ENCODE data around the gene RGS8. TPM values are rescaled to one million over a fixed set of nuclear protein-coding genes. Genes with fewer than 3 reads are reported as not detected.

Gene RGS8
- total RNA-seq, 1 experiment from 2014 or later, result 0.66 TPM

DNA sequence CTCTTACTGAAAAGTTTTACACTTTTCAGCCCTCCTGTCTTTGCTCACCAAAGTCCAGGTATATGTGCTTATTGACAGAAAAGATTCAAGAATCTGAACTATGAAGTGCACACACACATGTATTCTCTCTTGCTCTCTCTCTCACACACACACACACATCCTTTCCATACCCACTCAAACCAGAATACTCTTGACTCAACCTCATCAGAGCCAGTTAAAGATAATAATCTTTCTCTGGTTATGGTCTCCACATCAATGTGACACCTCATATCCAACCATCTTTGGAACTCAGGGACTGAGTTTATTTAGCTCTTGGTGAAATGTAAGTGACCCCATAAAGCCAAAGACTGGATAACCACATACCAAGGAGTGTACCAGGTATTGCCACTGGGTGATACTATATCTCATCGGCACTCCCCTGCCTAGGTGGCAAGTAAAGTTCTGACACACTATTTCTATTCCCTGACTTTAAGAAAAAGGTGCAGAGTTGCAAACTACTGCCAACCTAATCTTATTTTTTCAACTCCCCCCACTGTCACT is 24.9 kb upstream of the RGS8 start:
- TF ChIP-seq, protein P1, sequence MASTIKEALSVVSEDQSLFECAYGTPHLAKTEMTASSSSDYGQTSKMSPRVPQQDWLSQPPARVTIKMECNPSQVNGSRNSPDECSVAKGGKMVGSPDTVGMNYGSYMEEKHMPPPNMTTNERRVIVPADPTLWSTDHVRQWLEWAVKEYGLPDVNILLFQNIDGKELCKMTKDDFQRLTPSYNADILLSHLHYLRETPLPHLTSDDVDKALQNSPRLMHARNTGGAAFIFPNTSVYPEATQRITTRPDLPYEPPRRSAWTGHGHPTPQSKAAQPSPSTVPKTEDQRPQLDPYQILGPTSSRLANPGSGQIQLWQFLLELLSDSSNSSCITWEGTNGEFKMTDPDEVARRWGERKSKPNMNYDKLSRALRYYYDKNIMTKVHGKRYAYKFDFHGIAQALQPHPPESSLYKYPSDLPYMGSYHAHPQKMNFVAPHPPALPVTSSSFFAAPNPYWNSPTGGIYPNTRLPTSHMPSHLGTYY (CRISPR knock-in tag; IDR thresholded peaks at IDR 0.05), result no peak
- TF ChIP-seq, protein P2, sequence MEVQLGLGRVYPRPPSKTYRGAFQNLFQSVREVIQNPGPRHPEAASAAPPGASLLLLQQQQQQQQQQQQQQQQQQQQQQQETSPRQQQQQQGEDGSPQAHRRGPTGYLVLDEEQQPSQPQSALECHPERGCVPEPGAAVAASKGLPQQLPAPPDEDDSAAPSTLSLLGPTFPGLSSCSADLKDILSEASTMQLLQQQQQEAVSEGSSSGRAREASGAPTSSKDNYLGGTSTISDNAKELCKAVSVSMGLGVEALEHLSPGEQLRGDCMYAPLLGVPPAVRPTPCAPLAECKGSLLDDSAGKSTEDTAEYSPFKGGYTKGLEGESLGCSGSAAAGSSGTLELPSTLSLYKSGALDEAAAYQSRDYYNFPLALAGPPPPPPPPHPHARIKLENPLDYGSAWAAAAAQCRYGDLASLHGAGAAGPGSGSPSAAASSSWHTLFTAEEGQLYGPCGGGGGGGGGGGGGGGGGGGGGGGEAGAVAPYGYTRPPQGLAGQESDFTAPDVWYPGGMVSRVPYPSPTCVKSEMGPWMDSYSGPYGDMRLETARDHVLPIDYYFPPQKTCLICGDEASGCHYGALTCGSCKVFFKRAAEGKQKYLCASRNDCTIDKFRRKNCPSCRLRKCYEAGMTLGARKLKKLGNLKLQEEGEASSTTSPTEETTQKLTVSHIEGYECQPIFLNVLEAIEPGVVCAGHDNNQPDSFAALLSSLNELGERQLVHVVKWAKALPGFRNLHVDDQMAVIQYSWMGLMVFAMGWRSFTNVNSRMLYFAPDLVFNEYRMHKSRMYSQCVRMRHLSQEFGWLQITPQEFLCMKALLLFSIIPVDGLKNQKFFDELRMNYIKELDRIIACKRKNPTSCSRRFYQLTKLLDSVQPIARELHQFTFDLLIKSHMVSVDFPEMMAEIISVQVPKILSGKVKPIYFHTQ (CRISPR knock-in tag; IDR thresholded peaks at IDR 0.05), result no peak
- TF ChIP-seq, protein P3, sequence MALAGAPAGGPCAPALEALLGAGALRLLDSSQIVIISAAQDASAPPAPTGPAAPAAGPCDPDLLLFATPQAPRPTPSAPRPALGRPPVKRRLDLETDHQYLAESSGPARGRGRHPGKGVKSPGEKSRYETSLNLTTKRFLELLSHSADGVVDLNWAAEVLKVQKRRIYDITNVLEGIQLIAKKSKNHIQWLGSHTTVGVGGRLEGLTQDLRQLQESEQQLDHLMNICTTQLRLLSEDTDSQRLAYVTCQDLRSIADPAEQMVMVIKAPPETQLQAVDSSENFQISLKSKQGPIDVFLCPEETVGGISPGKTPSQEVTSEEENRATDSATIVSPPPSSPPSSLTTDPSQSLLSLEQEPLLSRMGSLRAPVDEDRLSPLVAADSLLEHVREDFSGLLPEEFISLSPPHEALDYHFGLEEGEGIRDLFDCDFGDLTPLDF (CRISPR knock-in tag; IDR thresholded peaks at IDR 0.05), result no peak
- TF ChIP-seq ZNF416 (CRISPR knock-in tag; IDR thresholded peaks at IDR 0.05) (no peak), SMAD4 (CRISPR knock-in tag; IDR thresholded peaks at IDR 0.05) (no peak), FOXK1 (CRISPR knock-in tag; IDR thresholded peaks at IDR 0.05) (no peak), NR3C1 (CRISPR knock-in tag; conservative IDR thresholded peaks at IDR 0.05; ENCODE audit: low read depth) (no peak)
- TF ChIP-seq, protein P4, sequence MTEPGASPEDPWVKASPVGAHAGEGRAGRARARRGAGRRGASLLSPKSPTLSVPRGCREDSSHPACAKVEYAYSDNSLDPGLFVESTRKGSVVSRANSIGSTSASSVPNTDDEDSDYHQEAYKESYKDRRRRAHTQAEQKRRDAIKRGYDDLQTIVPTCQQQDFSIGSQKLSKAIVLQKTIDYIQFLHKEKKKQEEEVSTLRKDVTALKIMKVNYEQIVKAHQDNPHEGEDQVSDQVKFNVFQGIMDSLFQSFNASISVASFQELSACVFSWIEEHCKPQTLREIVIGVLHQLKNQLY (CRISPR knock-in tag; IDR thresholded peaks at IDR 0.05), result no peak
- TF ChIP-seq, protein P5, sequence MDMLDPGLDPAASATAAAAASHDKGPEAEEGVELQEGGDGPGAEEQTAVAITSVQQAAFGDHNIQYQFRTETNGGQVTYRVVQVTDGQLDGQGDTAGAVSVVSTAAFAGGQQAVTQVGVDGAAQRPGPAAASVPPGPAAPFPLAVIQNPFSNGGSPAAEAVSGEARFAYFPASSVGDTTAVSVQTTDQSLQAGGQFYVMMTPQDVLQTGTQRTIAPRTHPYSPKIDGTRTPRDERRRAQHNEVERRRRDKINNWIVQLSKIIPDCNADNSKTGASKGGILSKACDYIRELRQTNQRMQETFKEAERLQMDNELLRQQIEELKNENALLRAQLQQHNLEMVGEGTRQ (CRISPR knock-in tag; IDR thresholded peaks at IDR 0.05), result no peak

DNA sequence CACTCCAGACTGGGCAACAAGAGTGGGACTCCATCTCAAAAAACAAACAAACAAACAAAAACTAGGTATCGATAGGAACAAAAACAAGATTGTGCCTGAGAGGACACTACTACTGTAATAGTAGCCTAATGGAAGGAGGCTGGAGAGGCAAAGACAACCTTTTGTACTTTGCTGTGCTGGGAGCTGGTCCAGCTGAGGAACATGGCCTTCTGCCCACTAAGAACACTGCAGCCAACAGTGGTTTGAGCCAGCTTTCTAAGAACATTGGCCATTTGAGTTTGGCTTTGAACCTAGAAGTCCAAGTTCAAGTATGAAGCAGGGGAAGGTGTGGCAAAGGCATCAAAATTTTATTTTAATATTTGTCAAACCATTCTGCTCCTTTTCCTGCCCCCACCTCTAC is 22.7 kb upstream of the RGS8 start:
- Mint-ChIP-seq H3K27ac (no peak overlapping the region), H3K4me1 (peaks cover 23% of the 10 kb centered on the region), H3K4me3 (no peak overlapping the region), H3K27me3 (ENCODE audit: low read depth) (peaks cover 3% of the 10 kb centered on the region; the same call in 1 of the 2 replicates), H3K36me3 (no peaks in the 10 kb centered on the region), H3K9me3 (no peaks in the 10 kb centered on the region)
- POLR2A ChIA-PET, result no interaction called here
- CTCF ChIA-PET, result no interaction called here
- DNase-seq (ENCODE audit: low spot score) (no peak), ATAC-seq (no peak)
- TF ChIP-seq FOXJ3 (CRISPR knock-in tag; IDR thresholded peaks at IDR 0.05; ENCODE audit: borderline replicate concordance) (no peak), CBFB (CRISPR knock-in tag; IDR thresholded peaks at IDR 0.05; ENCODE audit: low read depth) (no peak), SMAD4 (CRISPR knock-in tag; IDR thresholded peaks at IDR 0.05) (no peak), TEAD1 (CRISPR knock-in tag; IDR thresholded peaks at IDR 0.05) (no peak), GTF2I (CRISPR knock-in tag; conservative IDR thresholded peaks at IDR 0.05) (no peak), SOX15 (CRISPR knock-in tag; IDR thresholded peaks at IDR 0.05) (no peak), ZNF671 (CRISPR knock-in tag; IDR thresholded peaks at IDR 0.05) (no peak)
- TF ChIP-seq, protein P3 (CRISPR knock-in tag; IDR thresholded peaks at IDR 0.05), result no peak
- TF ChIP-seq, protein P6, sequence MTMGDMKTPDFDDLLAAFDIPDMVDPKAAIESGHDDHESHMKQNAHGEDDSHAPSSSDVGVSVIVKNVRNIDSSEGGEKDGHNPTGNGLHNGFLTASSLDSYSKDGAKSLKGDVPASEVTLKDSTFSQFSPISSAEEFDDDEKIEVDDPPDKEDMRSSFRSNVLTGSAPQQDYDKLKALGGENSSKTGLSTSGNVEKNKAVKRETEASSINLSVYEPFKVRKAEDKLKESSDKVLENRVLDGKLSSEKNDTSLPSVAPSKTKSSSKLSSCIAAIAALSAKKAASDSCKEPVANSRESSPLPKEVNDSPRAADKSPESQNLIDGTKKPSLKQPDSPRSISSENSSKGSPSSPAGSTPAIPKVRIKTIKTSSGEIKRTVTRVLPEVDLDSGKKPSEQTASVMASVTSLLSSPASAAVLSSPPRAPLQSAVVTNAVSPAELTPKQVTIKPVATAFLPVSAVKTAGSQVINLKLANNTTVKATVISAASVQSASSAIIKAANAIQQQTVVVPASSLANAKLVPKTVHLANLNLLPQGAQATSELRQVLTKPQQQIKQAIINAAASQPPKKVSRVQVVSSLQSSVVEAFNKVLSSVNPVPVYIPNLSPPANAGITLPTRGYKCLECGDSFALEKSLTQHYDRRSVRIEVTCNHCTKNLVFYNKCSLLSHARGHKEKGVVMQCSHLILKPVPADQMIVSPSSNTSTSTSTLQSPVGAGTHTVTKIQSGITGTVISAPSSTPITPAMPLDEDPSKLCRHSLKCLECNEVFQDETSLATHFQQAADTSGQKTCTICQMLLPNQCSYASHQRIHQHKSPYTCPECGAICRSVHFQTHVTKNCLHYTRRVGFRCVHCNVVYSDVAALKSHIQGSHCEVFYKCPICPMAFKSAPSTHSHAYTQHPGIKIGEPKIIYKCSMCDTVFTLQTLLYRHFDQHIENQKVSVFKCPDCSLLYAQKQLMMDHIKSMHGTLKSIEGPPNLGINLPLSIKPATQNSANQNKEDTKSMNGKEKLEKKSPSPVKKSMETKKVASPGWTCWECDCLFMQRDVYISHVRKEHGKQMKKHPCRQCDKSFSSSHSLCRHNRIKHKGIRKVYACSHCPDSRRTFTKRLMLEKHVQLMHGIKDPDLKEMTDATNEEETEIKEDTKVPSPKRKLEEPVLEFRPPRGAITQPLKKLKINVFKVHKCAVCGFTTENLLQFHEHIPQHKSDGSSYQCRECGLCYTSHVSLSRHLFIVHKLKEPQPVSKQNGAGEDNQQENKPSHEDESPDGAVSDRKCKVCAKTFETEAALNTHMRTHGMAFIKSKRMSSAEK (CRISPR knock-in tag; IDR thresholded peaks at IDR 0.05; ENCODE audit: borderline replicate concordance), result no peak
- TF ChIP-seq, protein P7, sequence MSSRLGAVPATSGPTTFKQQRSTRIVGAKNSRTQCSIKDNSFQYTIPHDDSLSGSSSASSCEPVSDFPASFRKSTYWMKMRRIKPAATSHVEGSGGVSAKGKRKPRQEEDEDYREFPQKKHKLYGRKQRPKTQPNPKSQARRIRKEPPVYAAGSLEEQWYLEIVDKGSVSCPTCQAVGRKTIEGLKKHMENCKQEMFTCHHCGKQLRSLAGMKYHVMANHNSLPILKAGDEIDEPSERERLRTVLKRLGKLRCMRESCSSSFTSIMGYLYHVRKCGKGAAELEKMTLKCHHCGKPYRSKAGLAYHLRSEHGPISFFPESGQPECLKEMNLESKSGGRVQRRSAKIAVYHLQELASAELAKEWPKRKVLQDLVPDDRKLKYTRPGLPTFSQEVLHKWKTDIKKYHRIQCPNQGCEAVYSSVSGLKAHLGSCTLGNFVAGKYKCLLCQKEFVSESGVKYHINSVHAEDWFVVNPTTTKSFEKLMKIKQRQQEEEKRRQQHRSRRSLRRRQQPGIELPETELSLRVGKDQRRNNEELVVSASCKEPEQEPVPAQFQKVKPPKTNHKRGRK (CRISPR knock-in tag; IDR thresholded peaks at IDR 0.05; ENCODE audit: borderline replicate concordance), result no peak

More for the DNA sequence above, 24.9 kb upstream of the RGS8 start:
- ATAC-seq (no peak), DNase-seq (ENCODE audit: low spot score) (no peak)
- Mint-ChIP-seq H3K36me3 (no peaks in the 10 kb centered on the region), H3K27ac (no peak overlapping the region), H3K27me3 (ENCODE audit: low read depth) (peaks cover 3% of the 10 kb centered on the region; the same call in 1 of the 2 replicates), H3K4me1 (peaks cover 4% of the 10 kb centered on the region), H3K4me3 (no peak overlapping the region), H3K9me3 (no peaks in the 10 kb centered on the region)
- CTCF ChIA-PET, result no interaction called here
- POLR2A ChIA-PET, result no interaction called here

Data from WTC11 (cell line).